Stimulated activated CD8-positive, alpha-beta memory T cell treated with anti-CD3 and anti-CD28 coated beads, Interleukin-7, amount 100 ng/mL, for 48 hours (primary cell): ENCODE data around the gene ZNF277.
"Not testable (repeated sequence)": the region's sequence is repeated elsewhere in the genome, so short reads cannot be mapped to it uniquely, and the experiment has no call there.

Source experiments
- DNase-seq, 2 donors: peaks; one replicate each; pipeline ENCODE4 v3.0.0-alpha.2; 2020; ENCODE audit warnings: low read depth in 1 of 2; ENCODE audit errors: extremely low read depth in 1 of 2

The ZNF277 gene

GRCh38 chr7:112286250-112287086 lies 80.0 kb downstream of the ZNF277 start:
- no peak for DNase-seq

DNA sequence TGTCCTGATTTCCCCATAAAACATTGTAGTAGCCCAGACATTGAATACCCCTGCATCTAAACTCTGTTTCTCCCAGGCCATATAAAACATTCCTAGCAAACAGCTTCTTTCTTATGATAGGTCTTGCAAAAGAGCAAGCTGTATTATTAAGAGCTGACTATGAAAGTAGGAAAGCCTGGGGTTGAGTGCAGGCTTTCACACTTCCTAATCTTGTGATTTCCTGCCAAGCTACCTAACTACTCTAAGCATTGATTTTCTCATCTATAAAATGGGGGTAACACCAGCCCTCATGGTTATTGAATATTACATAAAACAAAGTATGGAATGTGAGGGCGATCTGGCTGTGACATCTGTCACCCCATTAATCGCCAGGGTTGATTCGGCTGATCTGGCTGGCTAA lies 81.8 kb downstream of the ZNF277 start:
- DNase-seq = no peak

DNA sequence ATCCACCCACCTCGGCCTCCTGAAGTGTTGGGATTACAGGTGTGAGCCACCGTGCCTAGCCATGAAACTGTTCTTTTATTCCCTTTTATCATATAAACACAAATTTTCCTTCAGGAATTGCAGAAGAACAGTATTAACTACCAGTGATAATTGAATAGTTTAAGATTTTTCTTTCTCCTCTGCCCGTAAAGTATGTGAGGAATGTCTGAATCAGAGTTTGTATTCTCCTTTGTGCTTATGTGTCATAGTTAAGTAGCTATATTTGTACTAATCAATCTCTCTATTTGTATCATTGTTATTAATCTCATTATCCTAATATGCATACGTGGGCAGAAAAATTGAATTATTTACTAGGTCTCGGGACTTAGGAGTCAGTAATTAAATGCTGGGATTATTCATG lies 83.6 kb downstream of the ZNF277 start:
- no peak for DNase-seq

DNA sequence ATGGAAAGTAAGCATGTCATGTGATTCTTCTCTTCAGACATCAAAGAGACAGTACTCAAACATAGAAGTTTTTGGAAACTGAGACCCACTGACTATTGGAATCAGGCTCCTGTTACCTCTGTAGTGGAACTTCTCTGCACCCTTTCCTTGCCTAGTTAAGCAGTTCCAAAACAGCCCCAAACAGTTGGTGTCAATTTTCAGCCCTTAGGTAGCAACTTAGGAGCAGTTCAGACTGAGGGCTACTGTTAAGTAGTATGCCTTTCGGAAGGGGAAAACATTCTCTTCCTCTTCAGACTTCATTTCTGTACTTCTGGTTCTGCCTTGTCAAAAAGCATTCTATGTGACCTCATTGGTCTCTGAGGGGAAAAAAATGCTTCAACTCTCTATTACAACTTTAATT lies 85.7 kb downstream of the ZNF277 start:
- no peak for DNase-seq

DNA sequence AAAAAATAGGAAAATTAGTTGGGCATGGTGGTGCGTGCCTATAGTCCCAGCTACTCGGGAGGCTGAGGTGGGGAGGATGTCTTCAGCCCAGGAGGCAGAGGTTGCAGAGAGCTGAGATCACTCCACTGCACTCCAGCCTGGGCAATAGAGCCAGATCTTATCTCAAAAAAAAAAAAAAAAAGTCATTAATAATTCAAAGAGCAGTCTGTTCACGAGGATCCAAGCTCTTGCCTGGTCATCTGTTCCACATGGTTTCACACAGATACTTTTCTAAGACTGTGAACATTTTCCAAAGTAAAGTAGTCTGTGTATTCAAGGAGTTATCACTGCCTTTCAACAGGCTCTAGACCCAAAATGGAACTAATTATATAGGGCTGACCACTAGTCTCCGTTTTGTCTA lies 86.9 kb downstream of the ZNF277 start:
- no peak for DNase-seq

DNA sequence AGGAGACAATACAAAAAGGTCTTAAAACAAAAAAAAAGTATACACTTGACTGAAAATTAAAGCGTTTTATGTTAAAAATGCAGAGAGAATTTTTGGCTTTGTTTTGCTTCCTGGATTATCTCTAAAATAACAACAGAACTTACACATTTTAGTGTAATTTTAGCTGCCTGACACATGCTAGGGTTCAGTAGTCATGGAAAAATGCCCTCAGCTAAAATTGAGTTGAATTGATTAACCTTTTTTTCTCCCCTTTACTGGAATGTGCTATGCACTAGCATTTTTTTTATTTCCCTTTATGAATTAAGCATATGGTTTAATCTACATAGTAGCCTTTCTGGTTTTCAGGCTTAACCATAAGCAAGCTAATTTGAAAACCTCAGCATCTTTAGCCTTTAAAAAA lies 89.9 kb downstream of the ZNF277 start:
- DNase-seq = no peak

DNA sequence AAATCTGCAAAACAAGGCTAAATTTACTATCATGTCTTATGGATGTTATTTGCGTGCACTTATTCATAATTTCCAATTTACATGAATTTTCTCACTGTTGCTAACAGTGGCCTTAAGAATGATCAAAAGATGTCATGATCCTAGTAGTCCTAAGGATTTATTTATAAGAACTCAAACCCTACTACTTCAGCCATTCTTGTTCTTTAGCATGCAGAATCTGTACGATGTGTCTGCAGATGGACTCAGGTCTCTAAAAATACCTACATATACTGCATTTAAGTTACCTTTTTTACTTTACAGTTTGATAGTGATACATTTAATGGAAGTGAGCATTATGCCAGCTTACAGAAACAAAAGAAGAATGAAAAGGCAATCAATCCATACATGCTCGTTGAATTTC lies 91.2 kb downstream of the ZNF277 start:
- DNase-seq = no peak

DNA sequence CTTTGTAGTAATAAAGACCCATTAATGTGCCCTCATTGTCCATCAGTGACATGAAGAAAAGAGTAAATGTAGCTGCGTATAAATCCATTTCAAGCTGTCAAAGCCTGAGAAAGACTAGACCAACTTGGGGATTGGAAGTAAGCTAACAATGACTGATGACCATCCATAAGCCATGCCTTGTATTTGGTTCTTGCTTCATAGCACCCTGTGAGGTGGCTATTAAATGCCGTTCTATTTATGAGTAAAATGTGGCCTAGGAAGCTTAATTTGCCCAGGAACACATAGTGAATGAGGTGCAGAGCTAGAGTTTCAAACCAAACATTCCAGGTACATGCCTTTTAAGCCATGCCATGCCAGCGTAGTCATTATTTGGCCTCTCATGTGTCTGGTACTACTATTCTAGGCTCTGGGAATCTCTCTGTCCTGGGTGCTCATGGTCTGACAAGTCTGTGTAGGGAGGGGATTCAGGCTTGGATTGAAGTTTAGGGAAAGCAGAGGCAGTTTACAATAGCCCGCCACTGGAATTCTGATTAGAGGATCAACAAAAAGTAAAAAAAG lies 92.1 kb downstream of the ZNF277 start:
- DNase-seq = no peak

DNA sequence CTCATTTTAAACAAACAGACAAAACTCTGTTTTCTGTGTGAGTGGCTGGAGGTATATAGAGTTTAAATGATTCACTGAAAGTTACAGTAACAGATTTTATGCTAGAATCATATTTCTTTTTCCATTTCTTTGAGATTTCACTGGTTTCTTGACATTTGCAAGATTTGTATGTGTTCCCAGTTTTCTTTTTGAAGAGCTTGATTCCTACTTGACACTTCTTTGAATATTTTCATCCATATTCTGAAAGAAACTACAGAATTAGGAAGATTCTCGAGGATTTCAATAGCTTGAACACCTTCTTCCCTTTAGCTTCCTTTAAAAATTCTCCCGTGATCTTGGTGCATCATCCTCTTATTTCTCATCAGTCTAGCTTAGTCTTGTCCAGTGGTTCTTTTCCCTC lies 93.6 kb downstream of the ZNF277 start:
- DNase-seq = no peak

- DNase-seq = no peak
Observed at GRCh38 chr7:112300831-112301407, 94.4 kb downstream of the ZNF277 start.

GRCh38 chr7:112302566-112302965 lies 96.1 kb downstream of the ZNF277 start:
- DNase-seq = no peak

DNA sequence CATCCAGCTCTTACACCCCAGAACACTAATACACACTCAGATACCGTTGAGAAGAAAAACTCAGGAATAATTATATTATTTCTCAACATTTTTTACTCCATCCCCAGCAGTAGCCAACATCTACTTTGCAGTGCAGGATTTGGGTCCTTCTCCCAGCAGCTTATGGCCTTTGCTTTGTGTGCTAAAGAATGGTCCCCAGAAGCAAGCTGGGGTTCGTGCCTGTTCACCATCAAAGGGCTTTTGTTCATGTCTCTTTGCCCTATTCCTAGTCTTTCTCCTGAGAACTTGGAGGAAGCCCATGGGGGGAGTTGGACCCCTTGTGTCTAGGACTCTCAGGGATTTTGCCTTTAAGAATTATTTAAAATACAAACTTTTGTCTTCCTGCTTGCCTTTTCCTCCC lies 100.4 kb downstream of the ZNF277 start:
- no peak for DNase-seq

GRCh38 chr7:112307506-112307905 lies 101.0 kb downstream of the ZNF277 start:
- no peak for DNase-seq

DNA sequence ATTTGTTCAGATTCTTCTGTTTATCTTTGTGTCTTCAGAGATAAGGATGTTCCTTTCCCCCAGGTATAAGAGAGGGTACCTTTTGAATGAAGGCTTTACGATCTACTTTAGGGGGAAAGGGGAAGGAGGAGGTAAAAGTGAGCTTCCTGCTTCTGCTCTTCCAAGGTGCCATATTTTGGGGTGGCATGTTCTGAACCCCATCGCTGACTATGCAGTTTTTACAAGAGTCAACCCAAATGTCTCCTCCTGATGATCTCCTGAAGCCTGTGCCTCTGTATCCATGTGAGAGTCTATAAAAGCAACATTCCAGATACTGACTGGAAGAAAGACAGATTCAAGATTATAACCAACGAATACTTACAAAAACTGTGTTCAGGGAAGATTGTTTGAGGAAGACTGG lies 102.5 kb downstream of the ZNF277 start:
- DNase-seq = no peak

DNA sequence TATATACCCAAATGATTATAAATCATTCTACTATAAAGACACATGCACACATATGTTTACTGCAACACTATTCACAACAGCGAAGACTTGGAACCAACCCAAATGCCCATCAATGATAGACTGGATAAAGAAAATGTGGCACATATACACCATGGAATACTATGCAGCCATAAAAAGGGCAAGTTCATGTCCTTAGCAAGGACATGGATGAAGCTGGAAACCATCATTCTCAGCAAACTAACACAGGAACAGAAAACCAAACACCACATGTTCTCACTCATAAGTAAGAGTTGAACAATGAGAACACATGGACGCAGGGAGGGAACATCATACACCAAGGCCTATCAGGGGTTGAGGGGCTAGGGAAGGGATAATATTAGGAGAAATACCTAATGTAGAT lies 110.3 kb downstream of the ZNF277 start:
- DNase-seq = not testable (repeated sequence)

DNA sequence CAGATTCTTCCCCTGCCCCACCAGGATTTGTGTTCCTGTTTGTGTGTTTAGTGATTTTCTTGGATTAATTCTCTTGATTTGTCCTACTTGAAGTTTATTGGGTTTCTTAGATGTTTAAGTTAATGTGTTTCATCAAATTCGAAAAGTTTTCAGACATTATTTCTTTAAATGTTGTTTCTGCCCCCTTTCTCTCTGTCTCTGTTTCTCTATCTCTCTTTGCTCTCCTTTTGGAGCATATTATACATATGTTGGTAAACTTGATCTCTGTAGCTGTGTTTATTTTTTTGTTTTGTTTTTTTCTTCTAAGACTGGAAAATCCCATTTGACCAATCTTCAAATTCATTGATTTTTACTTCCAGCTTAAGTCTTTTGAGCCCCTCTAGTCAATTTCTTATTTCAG lies 115.6 kb downstream of the ZNF277 start:
- DNase-seq = no peak

DNA sequence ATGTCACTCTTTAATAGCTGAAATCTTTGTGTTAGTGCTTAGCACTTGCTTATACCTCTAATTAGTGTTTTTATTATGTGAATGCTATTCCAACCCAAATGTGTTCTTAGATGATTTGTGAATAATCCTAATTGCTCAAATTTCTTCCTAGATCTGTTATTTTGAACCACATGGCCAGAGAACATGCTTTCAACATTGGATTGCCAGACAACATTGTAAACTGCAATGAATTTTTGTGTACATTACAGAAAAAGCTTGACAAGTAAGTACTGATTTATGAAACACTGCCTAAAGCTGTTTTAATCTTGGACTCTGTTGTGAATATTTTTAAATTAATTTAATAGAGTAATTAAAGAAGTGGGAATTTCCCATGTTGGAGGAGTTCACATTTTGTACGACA lies 121.1 kb downstream of the ZNF277 start:
- no peak for DNase-seq

DNA sequence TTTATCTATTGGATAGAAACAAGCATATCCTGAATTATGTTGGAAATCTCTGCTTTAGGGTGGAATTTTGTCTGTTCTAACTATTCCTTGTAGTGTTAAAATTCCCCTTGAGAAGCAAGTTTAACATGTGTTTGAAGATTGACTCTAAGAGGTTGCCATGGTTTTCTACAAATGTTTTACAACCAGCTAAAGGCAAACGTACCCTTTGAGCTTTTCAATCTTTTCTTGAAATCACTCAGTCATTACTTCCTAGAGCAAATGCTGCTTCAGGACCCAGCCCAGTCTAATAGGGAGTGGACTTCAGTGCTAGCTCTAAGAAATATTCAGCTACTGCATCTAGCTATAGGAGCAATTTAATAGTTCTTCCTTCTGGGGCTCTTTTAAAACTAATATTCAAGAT lies 125.0 kb downstream of the ZNF277 start:
- no peak for DNase-seq

DNA sequence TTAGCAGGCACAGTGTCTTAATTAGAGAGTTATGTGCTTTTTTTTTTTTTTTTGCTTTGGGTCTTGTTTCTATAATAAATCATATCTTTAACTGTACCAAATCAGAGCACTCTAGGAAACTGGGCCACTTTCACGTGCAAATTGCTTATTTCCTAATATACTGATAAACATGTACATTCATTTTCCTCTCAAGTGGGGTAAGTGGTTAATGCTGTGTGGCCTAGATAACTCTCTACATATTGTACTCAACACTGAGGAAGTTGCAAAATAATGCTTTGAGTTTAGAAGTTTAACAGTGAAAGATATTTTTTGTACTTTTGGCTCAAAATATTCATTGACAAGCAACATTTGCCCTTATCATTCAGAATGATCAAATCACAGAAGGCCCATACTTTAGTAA lies 127.9 kb downstream of the ZNF277 start:
- no peak for DNase-seq

GRCh38 chr7:112336261-112336660 lies 129.8 kb downstream of the ZNF277 start:
- DNase-seq = no peak

DNA sequence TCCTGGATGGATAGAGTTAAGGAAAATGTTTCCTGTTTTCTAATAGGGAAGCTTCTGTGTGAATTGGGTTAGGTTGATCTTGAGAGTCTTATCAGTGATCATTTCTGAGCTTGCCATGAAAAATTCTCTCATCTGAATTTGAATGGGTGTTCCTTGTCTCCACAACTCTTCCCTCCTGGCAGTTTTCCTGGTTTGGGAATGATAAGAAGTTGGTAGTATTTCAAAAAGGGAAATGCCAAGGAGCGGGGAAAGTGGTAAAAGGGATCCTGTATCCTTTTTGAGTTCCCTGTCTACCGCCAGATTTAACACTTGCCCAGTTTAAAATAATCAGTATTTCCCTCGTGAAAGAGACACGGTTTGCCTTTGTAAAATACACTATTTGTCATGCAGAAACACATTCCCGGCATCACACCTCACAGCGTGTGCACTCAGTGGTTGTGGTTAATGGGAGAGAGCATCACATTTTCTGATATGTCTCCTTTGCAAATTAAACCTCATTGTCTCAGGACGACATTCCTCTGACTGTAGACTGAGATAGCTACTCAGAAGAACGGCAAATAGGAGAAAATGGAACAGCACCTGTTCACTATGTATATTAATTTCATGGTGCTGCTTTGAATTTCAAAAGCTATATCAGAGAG lies 130.6 kb downstream of the ZNF277 start:
- no peak for DNase-seq

DNA sequence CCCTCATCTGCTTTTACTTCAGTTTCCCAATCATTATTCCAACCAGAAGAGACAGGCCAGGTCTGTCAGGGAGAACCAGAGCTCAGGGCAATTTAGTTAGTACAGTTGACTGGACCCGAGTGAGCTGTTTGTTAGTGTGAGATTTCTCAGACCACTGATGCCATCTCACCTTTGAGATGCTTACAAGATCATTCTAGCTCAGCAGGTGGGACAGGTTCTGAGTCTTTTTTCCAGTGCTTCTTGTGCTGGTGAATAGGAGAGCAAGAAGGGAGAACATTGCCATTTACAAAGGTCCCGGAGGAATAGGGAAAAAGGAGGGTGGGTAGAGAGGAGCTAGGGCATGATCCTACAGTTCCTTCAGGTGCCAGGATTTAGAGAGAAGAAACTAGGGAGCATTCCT lies 131.4 kb downstream of the ZNF277 start:
- no peak for DNase-seq
